Measurements from ENCODE around the gene SLMAP.

SLMAP gene

GRCh38 chr3:57963811-57964346, 207.8 kb downstream of the SLMAP start:
- TF ChIP-seq CTCF (IDR thresholded peaks at IDR 0.05; ENCODE audit: insufficient read depth, low read length, missing control alignments) = no peak
- POLR2A ChIA-PET = no interaction called here
- no peak for DNase-seq (ENCODE audit: low read depth, low spot score)
- no peak overlapping the region for H3K4me3 ChIP-seq (ENCODE audit: low read depth, low read length)
- CTCF ChIA-PET = interaction anchor here (1.2 to 2.3 kb wide), 4 partner anchors 11 to 203 kb away, joined by 3 to 14 read pairs (median 6); no protein-coding TSS in a partner anchor

- no peak overlapping the region for H3K4me3 ChIP-seq (ENCODE audit: low read depth, low read length)
- ChIA-PET CTCF (interaction anchor here (1.2 to 2.4 kb wide), 3 partner anchors 10 to 211 kb away, joined by 4 to 9 read pairs (median 5); no protein-coding TSS in a partner anchor), POLR2A (interaction anchor here (0.6 kb wide), 1 partner anchor 185 kb away, joined by 3 read pairs; no protein-coding TSS in a partner anchor)
- TF ChIP-seq CTCF (IDR thresholded peaks at IDR 0.05; ENCODE audit: insufficient read depth, low read length, missing control alignments) = no peak
- no peak for DNase-seq (ENCODE audit: low read depth, low spot score)
Measured at GRCh38 chr3:57966829-57967228, 210.7 kb downstream of the SLMAP start.

- H3K4me3 ChIP-seq (ENCODE audit: low read depth, low read length) = no peak overlapping the region
- POLR2A ChIA-PET = no interaction called here
- DNase-seq (ENCODE audit: low read depth, low spot score) = no peak
- no peak for TF ChIP-seq CTCF (IDR thresholded peaks at IDR 0.05; ENCODE audit: insufficient read depth, low read length, missing control alignments)
- CTCF ChIA-PET = no interaction called here
Measured at GRCh38 chr3:57967590-57967989, 211.5 kb downstream of the SLMAP start.

GRCh38 chr3:57968501-57968900, 212.4 kb downstream of the SLMAP start:
- no peak for TF ChIP-seq CTCF (IDR thresholded peaks at IDR 0.05; ENCODE audit: insufficient read depth, low read length, missing control alignments)
- no peak for DNase-seq (ENCODE audit: low read depth, low spot score)
- H3K4me3 ChIP-seq (ENCODE audit: low read depth, low read length) = no peak overlapping the region
- ChIA-PET CTCF (interaction anchor here (0.9 kb wide), 1 partner anchor 10 kb away, joined by 3 read pairs; no protein-coding TSS in a partner anchor), POLR2A (interaction anchor here (0.6 kb wide), 2 partner anchors 13 to 120 kb away, joined by 3 to 4 read pairs; no protein-coding TSS in a partner anchor)

GRCh38 chr3:57971975-57972374, 215.9 kb downstream of the SLMAP start:
- DNase-seq (ENCODE audit: low read depth, low spot score) = no peak
- H3K4me3 ChIP-seq (ENCODE audit: low read depth, low read length) = no peak overlapping the region
- no peak for TF ChIP-seq CTCF (IDR thresholded peaks at IDR 0.05; ENCODE audit: insufficient read depth, low read length, missing control alignments)
- CTCF ChIA-PET = interaction anchor here (0.6 to 1.4 kb wide), 5 partner anchors 10 to 36 kb away, joined by 3 to 8 read pairs (median 3); no protein-coding TSS in a partner anchor
- POLR2A ChIA-PET = no interaction called here

GRCh38 chr3:57972531-57973111, 216.5 kb downstream of the SLMAP start:
- POLR2A ChIA-PET = no interaction called here
- no peak for TF ChIP-seq CTCF (IDR thresholded peaks at IDR 0.05; ENCODE audit: insufficient read depth, low read length, missing control alignments)
- CTCF ChIA-PET = interaction anchor here (0.6 to 3.2 kb wide), 3 partner anchors 10 to 25 kb away, joined by 3 to 14 read pairs (median 8); no protein-coding TSS in a partner anchor
- DNase-seq (ENCODE audit: low read depth, low spot score) = no peak
- no peak overlapping the region for H3K4me3 ChIP-seq (ENCODE audit: low read depth, low read length)
